ENCODE data around the gene TIMM29. TPM values are rescaled to one million over a fixed set of nuclear protein-coding genes. Genes with fewer than 3 reads are reported as not detected.

The TIMM29 gene
- polyA plus RNA-seq, 4 donors: 13.5 to 21.5 (median 17.8) TPM

- peaks cover 0 to 29% (median 7%) of the 10 kb centered on the region in 3 donors for H3K4me1 ChIP-seq (ENCODE audit: control insufficient read depth in 3 of 3, insufficient read depth in 2 of 3, low read depth in 1 of 3, low read length in 2 of 3)
- WGBS, 3 donors: 52 to 57% (median 56%) methylated on average over 19 of the region's 19 CpGs
- H3K27ac ChIP-seq (ENCODE audit: low read depth in 1 of 3, low read length in 2 of 3): peak overlapping the region; percentile 53 to 85 (median 59)
- DNase-seq: peak in 1 of 2 donors; percentile 37
- peak overlapping the region in 1 of 3 donors; percentile 3 for H3K4me3 ChIP-seq (ENCODE audit: low read depth in 1 of 3, low read length in 3 of 3)
- no peaks in the 10 kb centered on the region for H3K27me3 ChIP-seq (ENCODE audit: control insufficient read depth in 3 of 3, insufficient read depth in 3 of 3, low read length in 3 of 3)
- no peak for FAIRE-seq
- H3K9me3 ChIP-seq (ENCODE audit: control insufficient read depth in 2 of 2, insufficient read depth in 1 of 2, low read depth in 1 of 2, low read length in 1 of 2): no peaks in the 10 kb centered on the region
- peaks cover 0 to 26% (median 0%) of the 10 kb centered on the region in 3 donors for H3K36me3 ChIP-seq (ENCODE audit: control insufficient read depth in 3 of 3, insufficient read depth in 2 of 3, low read depth in 1 of 3, low read length in 3 of 3)
Observed at GRCh38 chr19:10975374-10976130, 46.9 kb downstream of the TIMM29 start.

- H3K27ac ChIP-seq (ENCODE audit: low read depth in 1 of 3, low read length in 2 of 3): peak overlapping the region; percentile 53 to 85 (median 59)
- DNase-seq (peak; percentile 73 to 84), FAIRE-seq (no peak)
- no peaks in the 10 kb centered on the region for H3K9me3 ChIP-seq (ENCODE audit: control insufficient read depth in 2 of 2, insufficient read depth in 1 of 2, low read depth in 1 of 2, low read length in 1 of 2)
- no peaks in the 10 kb centered on the region for H3K27me3 ChIP-seq (ENCODE audit: control insufficient read depth in 3 of 3, insufficient read depth in 3 of 3, low read length in 3 of 3)
- WGBS, 3 donors: 49 to 62% (median 61%) methylated on average over 19 of the region's 19 CpGs
- peaks cover 0 to 30% (median 0%) of the 10 kb centered on the region in 3 donors for H3K36me3 ChIP-seq (ENCODE audit: control insufficient read depth in 3 of 3, insufficient read depth in 2 of 3, low read depth in 1 of 3, low read length in 3 of 3)
- peak overlapping the region in 1 of 3 donors; percentile 3 for H3K4me3 ChIP-seq (ENCODE audit: low read depth in 1 of 3, low read length in 3 of 3)
- H3K4me1 ChIP-seq (ENCODE audit: control insufficient read depth in 3 of 3, insufficient read depth in 2 of 3, low read depth in 1 of 3, low read length in 2 of 3): peaks cover 0 to 29% (median 7%) of the 10 kb centered on the region in 3 donors
Observed at GRCh38 chr19:10976131-10976892, 47.7 kb downstream of the TIMM29 start.

GRCh38 chr19:10977742-10978092 is 49.1 kb downstream of the TIMM29 start:
- Histone ChIP-seq H3K27me3 (ENCODE audit: control insufficient read depth in 3 of 3, insufficient read depth in 3 of 3, low read length in 3 of 3) (no peaks in the 10 kb centered on the region), H3K36me3 (ENCODE audit: control insufficient read depth in 3 of 3, insufficient read depth in 2 of 3, low read depth in 1 of 3, low read length in 3 of 3) (peaks cover 0 to 33% (median 0%) of the 10 kb centered on the region in 3 donors), H3K9me3 (ENCODE audit: control insufficient read depth in 2 of 2, insufficient read depth in 1 of 2, low read depth in 1 of 2, low read length in 1 of 2) (no peaks in the 10 kb centered on the region), H3K4me3 (ENCODE audit: low read depth in 1 of 3, low read length in 3 of 3) (no peak overlapping the region), H3K27ac (ENCODE audit: low read depth in 1 of 3, low read length in 2 of 3) (no peak overlapping the region), H3K4me1 (ENCODE audit: control insufficient read depth in 3 of 3, insufficient read depth in 2 of 3, low read depth in 1 of 3, low read length in 2 of 3) (peaks cover 0 to 29% (median 7%) of the 10 kb centered on the region in 3 donors)
- FAIRE-seq: no peak
- WGBS, 3 donors: 61 to 72% (median 69%) methylated on average over 5 of the region's 5 CpGs
- DNase-seq: no peak

Other genes with a start within 250 kb of the TIMM29 start
- 100 to 1,000 TPM in 1 of 4 donors, 10 to 100 TPM in 3; 45.9 to 107 (median 64.0) TPM for gene QTRT1, start 227.4 kb upstream of the TIMM29 start, polyA plus RNA-seq
- gene DNM2, start 210.7 kb upstream of the TIMM29 start, polyA plus RNA-seq: 100 to 1,000 TPM; 145 to 248 (median 166) TPM
- 10 to 100 TPM; 21.0 to 31.7 (median 25.6) TPM for gene TMED1, start 92.6 kb upstream of the TIMM29 start, polyA plus RNA-seq
- gene C19orf38, start 80.4 kb upstream of the TIMM29 start, polyA plus RNA-seq: 1 to 10 TPM; 1.1 to 2.6 (median 1.8) TPM
- gene CARM1, start 57.3 kb upstream of the TIMM29 start, polyA plus RNA-seq: 10 to 100 TPM; 30.0 to 48.9 (median 37.0) TPM
- gene YIPF2, start 172 bp upstream of the TIMM29 start, polyA plus RNA-seq: 10 to 100 TPM; 18.3 to 65.1 (median 40.1) TPM
- 10 to 100 TPM; 54.6 to 71.6 (median 66.1) TPM for gene SMARCA4, start 32.2 kb downstream of the TIMM29 start, polyA plus RNA-seq
- 10 to 100 TPM in 3 of 4 donors, 1 to 10 TPM in 1; 6.0 to 40.1 (median 31.1) TPM for gene LDLR, start 160.7 kb downstream of the TIMM29 start, polyA plus RNA-seq
- gene SPC24, start 227.0 kb downstream of the TIMM29 start, polyA plus RNA-seq: 10 to 100 TPM in 1 of 4 donors, 1 to 10 TPM in 1, under 1 TPM in 2; 0.27 to 10.9 (median 4.2) TPM

Data from small intestine (tissue), 7 donors.